HCT116 (cell line): ENCODE measurements around the gene YTHDF1. TPM values are rescaled to one million over a fixed set of nuclear protein-coding genes. Genes with fewer than 3 reads are reported as not detected.

Source experiments
- ATAC-seq: fragments of 200-7000 bp; cut with Tn5 transposase; 2 replicates; pipeline ENCODE4 v1.9.1; 2020; ENCODE audit warnings: mild to moderate bottlenecking, moderate library complexity
- BruUV-seq: library from RNA; stranded (reverse); fragments of 400-500 nt; replicated peaks from 2 replicates; lab custom pipeline; 2021; lab: Mats Ljungman, UMichigan
- CTCF ChIA-PET: fragments of 300-600 bp; sonication (Branson Sonifier 250); formaldehyde crosslinking; loops from one replicate; lab custom pipeline; 2021; ENCODE audit warnings: antibody characterized with exemption; lab: Charles Lee
- POLR2A ChIA-PET: fragments of 300-600, 350-600 bp; sonication (Branson Sonifier 250); formaldehyde crosslinking; loops from one replicate; lab custom pipeline; 2021; ENCODE audit warnings: antibody characterized with exemption; lab: Charles Lee
- RAD21 ChIA-PET, 2 experiments: fragments of 300-600 bp; sonication (Branson Sonifier 250); formaldehyde crosslinking; loops; one replicate each; lab custom pipeline; 2023; ENCODE audit warnings: low total read pairs in 2 of 2; ENCODE audit not compliant: uncharacterized antibody in 2 of 2, unreplicated experiment in 2 of 2, low non-redundant PET in 1 of 2; lab: Charles Lee
- DNase-seq: peaks from one replicate; pipeline ENCODE4 v3.0.0-alpha.2; 2010; ENCODE audit warnings: low read depth, low spot score
- H2AFZ ChIP-seq: fragments of 200-600 bp; shearing (Covaris generic), sonication (generic); 2 replicates; pipeline ENCODE4 v1.6.1; 2017; ENCODE audit warnings: low read depth, mixed run types, mixed read lengths, antibody characterized with exemption, low read length; ENCODE audit not compliant: poor library complexity, severe bottlenecking
- H3K27ac ChIP-seq: 2 replicates; pipeline ENCODE4 v1.5.1; 2012; ENCODE audit warnings: low read depth, low read length
- H3K27me3 ChIP-seq: fragments of 200-600 bp; sonication (generic); 2 replicates; pipeline ENCODE4 v1.6.1; 2016; ENCODE audit warnings: mixed run types, low read length, mixed read lengths; ENCODE audit not compliant: insufficient read depth
- H3K36me3 ChIP-seq, 2 experiments: fragments of 200-500 bp in 1 of 2; fragments of 200-600 bp in 1 of 2; sonication (Bioruptor generic) in 1 of 2; sonication (generic) in 1 of 2; 2 replicates each; pipeline versions ENCODE4 v1.5.1 to v1.6.1; 2014 to 2016; ENCODE audit warnings: low read length in 2 of 2, inconsistent platforms in 1 of 2, mixed read lengths in 1 of 2, mixed run types in 1 of 2; ENCODE audit not compliant: insufficient read depth in 2 of 2, control insufficient read depth in 1 of 2
- H3K4me1 ChIP-seq, 2 experiments: fragments of 200-600 bp in 1 of 2; sonication (generic) in 1 of 2; 2 replicates each; pipeline versions ENCODE4 v1.5.1 to v1.6.1; 2012 to 2017; ENCODE audit warnings: low read length in 2 of 2, inconsistent platforms in 1 of 2, mild to moderate bottlenecking in 1 of 2, mixed read lengths in 1 of 2, mixed run types in 1 of 2, moderate library complexity in 1 of 2; ENCODE audit not compliant: insufficient read depth in 2 of 2, control insufficient read depth in 1 of 2
- H3K4me2 ChIP-seq: fragments of 200-600 bp; sonication (generic); 2 replicates; pipeline ENCODE4 v1.6.1; 2017; ENCODE audit warnings: mixed run types, low read length, mixed read lengths
- H3K4me3 ChIP-seq, 2 experiments: fragments of 200-600 bp in 1 of 2; sonication (generic) in 1 of 2; replicated peaks in 1 of 2; 2 replicates each; pipeline ENCODE4 v1.5.1; 2011 to 2016; ENCODE audit warnings: low read length in 2 of 2, control low read depth in 1 of 2, low read depth in 1 of 2, mild to moderate bottlenecking in 1 of 2, mixed read lengths in 1 of 2, mixed run types in 1 of 2
- H3K79me2 ChIP-seq: fragments of 200-600 bp; sonication (generic); 2 replicates; pipeline ENCODE4 v1.6.1; 2017; ENCODE audit warnings: mild to moderate bottlenecking, mixed run types, low read length, moderate library complexity, mixed read lengths; ENCODE audit not compliant: insufficient read depth
- H3K9ac ChIP-seq: fragments of 200-600 bp; sonication (generic); 2 replicates; pipeline ENCODE4 v1.6.1; 2016; ENCODE audit warnings: low read length, mixed read lengths
- H3K9me2 ChIP-seq: fragments of 200-600 bp; sonication (generic), shearing (Covaris generic); 2 replicates; pipeline ENCODE4 v1.6.1; 2017; ENCODE audit warnings: mixed run types, mild to moderate bottlenecking, moderate library complexity; ENCODE audit not compliant: insufficient read depth
- H3K9me3 ChIP-seq, 2 experiments: fragments of 200-500 bp in 1 of 2; fragments of 200-600 bp in 1 of 2; sonication (Bioruptor generic) in 1 of 2; sonication (generic) in 1 of 2; 2 replicates each; pipeline ENCODE4 v1.6.1; 2014 to 2017; ENCODE audit warnings: low read length in 2 of 2, mixed read lengths in 2 of 2, inconsistent platforms in 1 of 2, low read depth in 1 of 2, mild to moderate bottlenecking in 1 of 2, mixed run types in 1 of 2, moderate library complexity in 1 of 2; ENCODE audit not compliant: control insufficient read depth in 1 of 2, insufficient read depth in 1 of 2
- H4K20me1 ChIP-seq: fragments of 200-600 bp; sonication (generic), shearing (Covaris generic); 2 replicates; pipeline ENCODE4 v1.6.1; 2017; ENCODE audit warnings: mixed run types, mild to moderate bottlenecking, moderate library complexity; ENCODE audit not compliant: insufficient read depth
- CBX3 ChIP-seq: IDR thresholded peaks from 2 replicates; pipeline ENCODE4 v1.6.1; 2012; ENCODE audit warnings: low read depth
- CEBPB ChIP-seq: IDR thresholded peaks from 2 replicates; pipeline ENCODE4 v1.6.1; 2012; ENCODE audit warnings: low read depth
- EGR1 ChIP-seq: IDR thresholded peaks from 2 replicates; pipeline ENCODE4 v1.6.1; 2012; ENCODE audit warnings: low read depth
- ELF1 ChIP-seq: IDR thresholded peaks from 2 replicates; pipeline ENCODE4 v1.6.1; 2012; ENCODE audit warnings: low read depth, borderline replicate concordance
- EZH2 ChIP-seq: fragments of 200-600 bp; sonication (generic); IDR thresholded peaks from 2 replicates; pipeline ENCODE4 v1.6.1; 2017; ENCODE audit warnings: antibody characterized with exemption, mixed run types
- EZH2phosphoT487 ChIP-seq: fragments of 200-600 bp; IDR thresholded peaks from 2 replicates; pipeline ENCODE4 v1.6.1; 2018; ENCODE audit warnings: antibody characterized with exemption, borderline replicate concordance
- FOSL1 ChIP-seq: IDR thresholded peaks from 2 replicates; pipeline ENCODE4 v1.6.1; 2012; ENCODE audit warnings: low read depth
- POLR2A ChIP-seq: IDR thresholded peaks from 2 replicates; pipeline ENCODE4 v1.7.0; 2011; ENCODE audit warnings: borderline replicate concordance; ENCODE audit not compliant: insufficient read depth, insufficient read length; ENCODE audit errors: extremely low read depth
- POLR2AphosphoS5 ChIP-seq: IDR thresholded peaks from 2 replicates; pipeline ENCODE4 v1.6.1; 2011; ENCODE audit warnings: mild to moderate bottlenecking, low read depth, low read length, moderate library complexity
- RAD21 ChIP-seq: IDR thresholded peaks from 2 replicates; pipeline ENCODE4 v1.6.1; 2012; ENCODE audit warnings: low read depth, mild to moderate bottlenecking
- SIN3A ChIP-seq: IDR thresholded peaks from 2 replicates; pipeline ENCODE4 v1.6.1; 2012; ENCODE audit warnings: low read depth
- SP1 ChIP-seq: IDR thresholded peaks from 2 replicates; pipeline ENCODE4 v1.6.1; 2012; ENCODE audit warnings: low read depth
- TCF7L2 ChIP-seq: IDR thresholded peaks from 2 replicates; pipeline ENCODE4 v1.7.0; 2011; ENCODE audit warnings: borderline replicate concordance, inconsistent platforms; ENCODE audit not compliant: insufficient read depth, insufficient read length; ENCODE audit errors: extremely low read depth
- YY1 ChIP-seq: IDR thresholded peaks from 2 replicates; pipeline ENCODE4 v1.6.1; 2011; ENCODE audit warnings: low read length, low read depth, moderate library complexity, mild to moderate bottlenecking; ENCODE audit not compliant: insufficient replicate concordance; ENCODE audit errors: extremely low read depth
- ZFX ChIP-seq: fragments of 450-650 bp; IDR thresholded peaks from 2 replicates; pipeline ENCODE4 v1.6.1; 2017
- ZNF274 ChIP-seq: fragments of 200-500 bp; sonication (Bioruptor generic); IDR thresholded peaks from 2 replicates; pipeline ENCODE4 v1.6.1; 2014; ENCODE audit warnings: mild to moderate bottlenecking, low read depth, low read length, inconsistent platforms
- intact Hi-C: fragments of 100-400 bp; cut with micrococcal nuclease; formaldehyde crosslinking; loops from 2 replicates; pipeline ENCODE4 v1.10.0; 2022
- total RNA-seq: library from RNA; stranded (reverse); gene quantifications from one replicate; pipeline ENCODE4 v1.2.1, GENCODE V29; 2021; ENCODE audit not compliant: unreplicated experiment
- TF ChIP-seq, protein P1 (sequence below): IDR thresholded peaks from 2 replicates; pipeline ENCODE4 v1.6.1; 2012
- TF ChIP-seq, protein P2 (sequence below): IDR thresholded peaks from 2 replicates; pipeline ENCODE4 v1.6.1; 2011; ENCODE audit warnings: mild to moderate bottlenecking, low read length, moderate library complexity; ENCODE audit not compliant: insufficient replicate concordance; ENCODE audit errors: extremely low read depth
- TF ChIP-seq, protein P3 (sequence below): IDR thresholded peaks from 2 replicates; pipeline ENCODE4 v1.6.1; 2012
- TF ChIP-seq, protein P4 (sequence below): IDR thresholded peaks from 2 replicates; pipeline ENCODE4 v1.6.1; 2012; ENCODE audit warnings: low read depth

The YTHDF1 gene
- total RNA-seq, 1 experiment from 2014 or later = 42.8 TPM

DNA sequence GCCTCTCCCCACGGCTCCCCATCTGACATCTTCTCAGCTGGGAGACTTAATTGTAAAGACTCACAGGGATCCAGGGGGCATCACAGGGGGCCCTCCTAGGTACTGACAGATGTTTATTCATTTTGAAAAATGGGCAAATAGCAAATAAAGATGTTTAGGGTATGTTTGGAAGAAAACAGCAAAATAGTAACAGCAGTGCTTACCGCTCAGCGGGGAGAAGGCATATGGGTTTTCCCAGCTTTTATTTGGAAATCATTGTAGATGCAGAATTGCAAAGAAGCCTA is 17.1 kb upstream of the YTHDF1 start:
- TF ChIP-seq CEBPB (no peak), EZH2 (no peak), FOSL1 (no peak), POLR2AphosphoS5 (no peak), RAD21 (no peak), EZH2phosphoT487 (no peak), CBX3 (no peak), SIN3A (no peak), POLR2A (no peak), TCF7L2 (no peak), YY1 (no peak), ELF1 (no peak), ZFX (no peak), EGR1 (no peak), SP1 (no peak), ZNF274 (no peak)
- TF ChIP-seq, protein P1, sequence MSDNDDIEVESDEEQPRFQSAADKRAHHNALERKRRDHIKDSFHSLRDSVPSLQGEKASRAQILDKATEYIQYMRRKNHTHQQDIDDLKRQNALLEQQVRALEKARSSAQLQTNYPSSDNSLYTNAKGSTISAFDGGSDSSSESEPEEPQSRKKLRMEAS = no peak
- TF ChIP-seq, protein P2, sequence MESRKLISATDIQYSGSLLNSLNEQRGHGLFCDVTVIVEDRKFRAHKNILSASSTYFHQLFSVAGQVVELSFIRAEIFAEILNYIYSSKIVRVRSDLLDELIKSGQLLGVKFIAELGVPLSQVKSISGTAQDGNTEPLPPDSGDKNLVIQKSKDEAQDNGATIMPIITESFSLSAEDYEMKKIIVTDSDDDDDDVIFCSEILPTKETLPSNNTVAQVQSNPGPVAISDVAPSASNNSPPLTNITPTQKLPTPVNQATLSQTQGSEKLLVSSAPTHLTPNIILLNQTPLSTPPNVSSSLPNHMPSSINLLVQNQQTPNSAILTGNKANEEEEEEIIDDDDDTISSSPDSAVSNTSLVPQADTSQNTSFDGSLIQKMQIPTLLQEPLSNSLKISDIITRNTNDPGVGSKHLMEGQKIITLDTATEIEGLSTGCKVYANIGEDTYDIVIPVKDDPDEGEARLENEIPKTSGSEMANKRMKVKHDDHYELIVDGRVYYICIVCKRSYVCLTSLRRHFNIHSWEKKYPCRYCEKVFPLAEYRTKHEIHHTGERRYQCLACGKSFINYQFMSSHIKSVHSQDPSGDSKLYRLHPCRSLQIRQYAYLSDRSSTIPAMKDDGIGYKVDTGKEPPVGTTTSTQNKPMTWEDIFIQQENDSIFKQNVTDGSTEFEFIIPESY = no peak
- TF ChIP-seq, protein P3, sequence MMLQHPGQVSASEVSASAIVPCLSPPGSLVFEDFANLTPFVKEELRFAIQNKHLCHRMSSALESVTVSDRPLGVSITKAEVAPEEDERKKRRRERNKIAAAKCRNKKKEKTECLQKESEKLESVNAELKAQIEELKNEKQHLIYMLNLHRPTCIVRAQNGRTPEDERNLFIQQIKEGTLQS = no peak
- TF ChIP-seq, protein P4, sequence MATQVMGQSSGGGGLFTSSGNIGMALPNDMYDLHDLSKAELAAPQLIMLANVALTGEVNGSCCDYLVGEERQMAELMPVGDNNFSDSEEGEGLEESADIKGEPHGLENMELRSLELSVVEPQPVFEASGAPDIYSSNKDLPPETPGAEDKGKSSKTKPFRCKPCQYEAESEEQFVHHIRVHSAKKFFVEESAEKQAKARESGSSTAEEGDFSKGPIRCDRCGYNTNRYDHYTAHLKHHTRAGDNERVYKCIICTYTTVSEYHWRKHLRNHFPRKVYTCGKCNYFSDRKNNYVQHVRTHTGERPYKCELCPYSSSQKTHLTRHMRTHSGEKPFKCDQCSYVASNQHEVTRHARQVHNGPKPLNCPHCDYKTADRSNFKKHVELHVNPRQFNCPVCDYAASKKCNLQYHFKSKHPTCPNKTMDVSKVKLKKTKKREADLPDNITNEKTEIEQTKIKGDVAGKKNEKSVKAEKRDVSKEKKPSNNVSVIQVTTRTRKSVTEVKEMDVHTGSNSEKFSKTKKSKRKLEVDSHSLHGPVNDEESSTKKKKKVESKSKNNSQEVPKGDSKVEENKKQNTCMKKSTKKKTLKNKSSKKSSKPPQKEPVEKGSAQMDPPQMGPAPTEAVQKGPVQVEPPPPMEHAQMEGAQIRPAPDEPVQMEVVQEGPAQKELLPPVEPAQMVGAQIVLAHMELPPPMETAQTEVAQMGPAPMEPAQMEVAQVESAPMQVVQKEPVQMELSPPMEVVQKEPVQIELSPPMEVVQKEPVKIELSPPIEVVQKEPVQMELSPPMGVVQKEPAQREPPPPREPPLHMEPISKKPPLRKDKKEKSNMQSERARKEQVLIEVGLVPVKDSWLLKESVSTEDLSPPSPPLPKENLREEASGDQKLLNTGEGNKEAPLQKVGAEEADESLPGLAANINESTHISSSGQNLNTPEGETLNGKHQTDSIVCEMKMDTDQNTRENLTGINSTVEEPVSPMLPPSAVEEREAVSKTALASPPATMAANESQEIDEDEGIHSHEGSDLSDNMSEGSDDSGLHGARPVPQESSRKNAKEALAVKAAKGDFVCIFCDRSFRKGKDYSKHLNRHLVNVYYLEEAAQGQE = no peak
- no peaks in the 10 kb centered on the region for H3K9me2 ChIP-seq
- no peaks in the 10 kb centered on the region for H3K27me3 ChIP-seq
- peak overlapping the region; percentile 57 for H3K9ac ChIP-seq
- no peaks in the 10 kb centered on the region for H4K20me1 ChIP-seq
- H3K79me2 ChIP-seq = no peaks in the 10 kb centered on the region
- H3K4me3 ChIP-seq = peak overlapping the region in 1 of 2 experiments; percentile 42; a peak in 2 of 4 replicates
- intact Hi-C loops = loop anchor here (5.0 kb wide), 1 partner anchor 39 kb away; the partner anchor contains the start of gene ARFGAP1
- H3K4me1 ChIP-seq = peaks cover 38 to 62% of the 10 kb centered on the region in 2 experiments
- ChIA-PET POLR2A (interaction anchor here (2.2 kb wide), 1 partner anchor 9 kb away, joined by 11 read pairs; no protein-coding TSS in a partner anchor), RAD21 (interaction anchor here in 1 of 2 experiments (2.0 kb wide), 1 partner anchor 9 kb away, joined by 5 read pairs; no protein-coding TSS in a partner anchor), CTCF (interaction anchor here (2.1 to 6.2 kb wide), 2 partner anchors 9 to 18 kb away, joined by 5 to 107 read pairs; no protein-coding TSS in a partner anchor)
- H3K27ac ChIP-seq = peak overlapping the region; percentile 69
- DNase-seq (no peak), ATAC-seq (0 out of 2 replicates have a peak, but pooled peaks have one; percentile 1)
- H3K4me2 ChIP-seq = peak overlapping the region; percentile 80
- no peaks in the 10 kb centered on the region for H3K9me3 ChIP-seq
- H3K36me3 ChIP-seq = no peaks in the 10 kb centered on the region
- BruUV-seq = no TSS peak
- peak overlapping the region; percentile 27 for H2AFZ ChIP-seq
